Measurements from ENCODE around the gene GMCL2.

- TF ChIP-seq CTCF (IDR thresholded peaks at IDR 0.05; ENCODE audit: low read depth, low read length), result no peak
- no peak for TF ChIP-seq POLR2A (IDR thresholded peaks at IDR 0.05; ENCODE audit: extremely low read depth, insufficient read length)
- TF ChIP-seq MYC (IDR thresholded peaks at IDR 0.05; ENCODE audit: low read depth, low read length), result no peak
These were observed 31.1 kb upstream of the GMCL2 start for GRCh38 chr5:178218237-178218776.
